CD4-positive, alpha-beta memory T cell (primary cell): ENCODE measurements around the gene REEP3. TPM values are rescaled to one million over a fixed set of nuclear protein-coding genes. Genes with fewer than 3 reads are reported as not detected.

Source experiments
- CTCF ChIA-PET: fragments of 350-600 bp; sonication (Branson Sonifier 250); formaldehyde crosslinking; loops from one replicate; lab custom pipeline; 2021; ENCODE audit warnings: inconsistent platforms; ENCODE audit not compliant: partially characterized antibody; lab: Charles Lee
- POLR2A ChIA-PET: fragments of 350-600 bp; sonication (Branson Sonifier 250); formaldehyde crosslinking; loops from one replicate; lab custom pipeline; 2021; ENCODE audit not compliant: partially characterized antibody; lab: Charles Lee
- DNase-seq, 5 donors: peaks; one replicate each; pipeline versions ENCODE4 v3.0.0 to v3.0.0-alpha.2; 2020 to 2022; ENCODE audit warnings: mixed read lengths in 1 of 5
- H3K27ac ChIP-seq: one replicate; pipeline ENCODE4 v1.7.0; 2013; ENCODE audit warnings: low read depth, low read length
- H3K27me3 ChIP-seq: 2 replicates; pipeline ENCODE4 v1.7.0; 2013; ENCODE audit warnings: mild to moderate bottlenecking, low read length, moderate library complexity; ENCODE audit not compliant: insufficient read depth
- H3K36me3 ChIP-seq: 2 replicates; pipeline ENCODE4 v1.7.0; 2013; ENCODE audit warnings: mild to moderate bottlenecking, low read length, moderate library complexity; ENCODE audit not compliant: insufficient read depth
- H3K4me1 ChIP-seq: 2 replicates; pipeline ENCODE4 v1.7.0; 2013; ENCODE audit warnings: mild to moderate bottlenecking, low read length, moderate library complexity; ENCODE audit not compliant: insufficient read depth
- H3K4me3 ChIP-seq, 2 donors: one replicate each; pipeline ENCODE4 v1.7.0; 2013; ENCODE audit warnings: low read length in 2 of 2, mild to moderate bottlenecking in 1 of 2
- H3K9me3 ChIP-seq, 2 donors: one replicate each; pipeline ENCODE4 v1.7.0; 2013; ENCODE audit warnings: low read length in 2 of 2, control low read depth in 1 of 2; ENCODE audit not compliant: control insufficient read depth in 1 of 2
- H3K27ac Mint-ChIP-seq, 7 donors: one replicate each; pipeline ENCODE4 v1.8.0; 2020 to 2021; ENCODE audit warnings: mixed read lengths in 7 of 7, mild to moderate bottlenecking in 6 of 7, inconsistent platforms in 3 of 7, moderate library complexity in 3 of 7
- H3K27me3 Mint-ChIP-seq, 2 donors: one replicate each; pipeline ENCODE4 v1.8.0; 2020 to 2021; ENCODE audit warnings: mixed read lengths in 2 of 2
- H3K36me3 Mint-ChIP-seq, 2 donors: one replicate each; pipeline ENCODE4 v1.8.0; 2020 to 2021; ENCODE audit warnings: mixed read lengths in 2 of 2, inconsistent platforms in 1 of 2, mild to moderate bottlenecking in 1 of 2
- H3K4me1 Mint-ChIP-seq, 4 donors: one replicate each; pipeline ENCODE4 v1.8.0; 2020 to 2021; ENCODE audit warnings: mixed read lengths in 4 of 4, mild to moderate bottlenecking in 1 of 4
- H3K4me3 Mint-ChIP-seq, 8 donors: one replicate each; pipeline ENCODE4 v1.8.0; 2020 to 2021; ENCODE audit warnings: mixed read lengths in 8 of 8, mild to moderate bottlenecking in 7 of 8, moderate library complexity in 6 of 8, inconsistent platforms in 3 of 8
- H3K9me3 Mint-ChIP-seq, 8 donors: one replicate each; pipeline ENCODE4 v1.8.0; 2020 to 2021; ENCODE audit warnings: mixed read lengths in 8 of 8, mild to moderate bottlenecking in 5 of 8, inconsistent platforms in 3 of 8, moderate library complexity in 1 of 8
- intact Hi-C: fragments of 100-400 bp; cut with micrococcal nuclease; formaldehyde crosslinking; loops from one replicate; pipeline ENCODE4 v1.15.1; 2023
- polyA plus RNA-seq, 2 donors: library from polyadenylated mRNA; unstranded; fragments of 300-500 nt; fragmentation: Illumina TruSeq; gene quantifications; one replicate each; pipeline ENCODE4 v1.2.3, GENCODE V29; 2021
- total RNA-seq, 2 experiments: library from RNA; stranded (reverse); gene quantifications; one replicate each; pipeline ENCODE4 v1.2.3, GENCODE V29; 2021

REEP3 gene
- total and polyA plus RNA-seq, 4 experiments from 2014 or later = 15.3 to 23.8 (median 18.7) TPM

DNA sequence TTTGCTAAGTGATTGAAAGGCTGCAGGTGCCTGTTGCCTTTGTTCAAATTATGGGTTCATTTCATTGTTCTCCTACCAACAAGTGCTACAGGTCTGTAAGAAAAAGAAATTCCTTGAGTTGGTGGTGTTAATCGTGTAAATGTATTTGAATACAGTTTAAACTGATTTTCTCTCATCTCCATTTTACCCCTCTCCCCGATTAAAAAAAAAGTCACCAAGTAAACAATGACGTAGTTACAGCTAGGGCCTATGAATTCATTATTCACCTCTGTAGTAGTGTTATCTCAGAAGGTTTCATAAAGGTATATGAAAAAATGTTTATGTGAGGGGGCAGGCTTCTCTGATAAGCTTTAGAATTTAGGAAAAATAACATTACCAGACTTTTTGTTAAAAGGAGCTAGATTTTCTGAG lies 1.1 kb downstream of the REEP3 start:
- Mint-ChIP-seq H3K9me3 (no peaks in the 10 kb centered on the region), H3K27ac (peak overlapping the region; percentile 89 to 96 (median 94)), H3K4me3 (peak overlapping the region; percentile 80 to 93 (median 86)), H3K27me3 (no peaks in the 10 kb centered on the region), H3K36me3 (peaks cover 3 to 12% of the 10 kb centered on the region in 2 donors), H3K4me1 (peaks cover 43 to 78% (median 64%) of the 10 kb centered on the region in 4 donors)
- Histone ChIP-seq H3K36me3 (no peaks in the 10 kb centered on the region), H3K4me1 (peaks cover 57% of the 10 kb centered on the region), H3K4me3 (peak overlapping the region; percentile 79 to 92), H3K27ac (peak overlapping the region; percentile 78), H3K27me3 (no peaks in the 10 kb centered on the region), H3K9me3 (no peaks in the 10 kb centered on the region)
- POLR2A ChIA-PET = interaction anchor here (0.6 to 3.9 kb wide), 17 partner anchors 10 to 1475 kb away, joined by 3 to 58 read pairs (median 4); partner anchors contain the start of genes JMJD1C and NRBF2
- intact Hi-C loops = loop anchor here (1.0 kb wide), 2 partner anchors 107 to 254 kb away; no protein-coding TSS in a partner anchor
- DNase-seq = peak in 4 of 5 donors; percentile 45 to 65 (median 58)
- CTCF ChIA-PET = interaction anchor here (1.0 to 3.5 kb wide), 7 partner anchors 10 to 306 kb away, joined by 3 to 16 read pairs (median 4); no protein-coding TSS in a partner anchor

DNA sequence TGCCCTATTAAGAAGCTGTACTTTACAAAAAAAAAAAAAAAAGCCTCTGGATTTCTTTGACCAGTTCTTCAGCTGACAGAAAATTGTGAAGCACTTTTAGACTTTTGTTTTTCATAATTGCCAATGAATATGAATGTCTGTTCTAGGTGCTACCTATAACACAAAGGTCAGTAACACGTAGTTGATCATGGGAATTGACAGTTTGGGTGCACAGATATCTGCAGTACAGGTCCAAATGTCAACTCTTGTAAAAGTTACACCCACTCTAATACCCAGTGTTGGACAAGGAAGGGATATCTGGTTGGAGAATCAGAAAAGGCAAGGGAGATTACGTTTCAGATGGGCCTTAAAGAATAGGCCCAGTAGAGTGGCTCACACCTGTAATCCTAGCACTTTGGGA lies 1.8 kb downstream of the REEP3 start:
- Histone ChIP-seq H3K27me3 (no peaks in the 10 kb centered on the region), H3K36me3 (no peaks in the 10 kb centered on the region), H3K9me3 (no peaks in the 10 kb centered on the region), H3K4me3 (no peak overlapping the region), H3K4me1 (peaks cover 51% of the 10 kb centered on the region), H3K27ac (peak overlapping the region; percentile 78)
- Mint-ChIP-seq H3K9me3 (peaks cover 0 to 2% (median 0%) of the 10 kb centered on the region in 8 donors), H3K27me3 (no peaks in the 10 kb centered on the region), H3K4me1 (peaks cover 44 to 77% (median 64%) of the 10 kb centered on the region in 4 donors), H3K4me3 (peak overlapping the region in 7 of 8 donors; percentile 80 to 93 (median 86)), H3K36me3 (peaks cover 3 to 14% of the 10 kb centered on the region in 2 donors), H3K27ac (peak overlapping the region; percentile 89 to 96 (median 94))
- intact Hi-C loops = loop anchor here (1.0 kb wide), 2 partner anchors 106 to 255 kb away; no protein-coding TSS in a partner anchor
- POLR2A ChIA-PET = interaction anchor here (0.6 to 3.9 kb wide), 13 partner anchors 10 to 1476 kb away, joined by 3 to 58 read pairs (median 5); partner anchors contain the start of genes JMJD1C and NRBF2
- CTCF ChIA-PET = interaction anchor here (1.0 to 3.5 kb wide), 6 partner anchors 9 to 307 kb away, joined by 3 to 16 read pairs (median 6); no protein-coding TSS in a partner anchor
- DNase-seq = no peak

DNA sequence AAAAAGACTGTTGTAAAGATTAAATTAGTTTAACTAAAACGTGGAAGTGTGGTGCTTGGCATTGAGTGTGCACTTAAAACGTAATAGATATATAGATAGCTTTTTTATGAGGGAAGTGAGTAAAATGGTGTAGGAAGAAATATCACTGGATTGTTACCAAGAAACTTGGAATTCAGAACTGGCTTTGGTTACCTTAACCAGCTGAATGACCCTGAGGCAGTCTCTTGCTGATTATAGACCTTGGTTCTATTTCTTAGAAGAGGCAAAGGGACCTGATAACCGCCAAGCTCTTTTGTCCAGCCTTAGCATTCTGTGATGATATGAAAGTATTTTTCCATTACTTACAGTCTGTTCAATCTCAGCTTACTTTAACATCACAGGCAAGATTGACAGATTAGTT lies 3.8 kb downstream of the REEP3 start:
- H3K4me3 Mint-ChIP-seq = no peak overlapping the region
- no peak for DNase-seq
- peaks cover 0 to 2% (median 0%) of the 10 kb centered on the region in 8 donors for H3K9me3 Mint-ChIP-seq
- no peaks in the 10 kb centered on the region for H3K27me3 ChIP-seq
- no peaks in the 10 kb centered on the region for H3K9me3 ChIP-seq
- ChIA-PET CTCF (interaction anchor here (0.6 to 1.0 kb wide), 2 partner anchors 19 to 106 kb away, joined by 3 to 4 read pairs; no protein-coding TSS in a partner anchor), POLR2A (interaction anchor here (0.6 to 0.8 kb wide), 2 partner anchors 307 to 326 kb away, joined by 3 to 4 read pairs; no protein-coding TSS in a partner anchor)
- H3K4me1 ChIP-seq = peaks cover 40% of the 10 kb centered on the region
- peaks cover 13 to 19% of the 10 kb centered on the region in 2 donors for H3K36me3 Mint-ChIP-seq
- H3K27ac ChIP-seq = no peak overlapping the region
- H3K4me1 Mint-ChIP-seq = peaks cover 32 to 66% (median 55%) of the 10 kb centered on the region in 4 donors
- no peaks in the 10 kb centered on the region for H3K36me3 ChIP-seq
- intact Hi-C loops = no loop called here
- peak overlapping the region in 2 of 7 donors; percentile 3 to 29 for H3K27ac Mint-ChIP-seq
- no peaks in the 10 kb centered on the region for H3K27me3 Mint-ChIP-seq
- H3K4me3 ChIP-seq = no peak overlapping the region

DNA sequence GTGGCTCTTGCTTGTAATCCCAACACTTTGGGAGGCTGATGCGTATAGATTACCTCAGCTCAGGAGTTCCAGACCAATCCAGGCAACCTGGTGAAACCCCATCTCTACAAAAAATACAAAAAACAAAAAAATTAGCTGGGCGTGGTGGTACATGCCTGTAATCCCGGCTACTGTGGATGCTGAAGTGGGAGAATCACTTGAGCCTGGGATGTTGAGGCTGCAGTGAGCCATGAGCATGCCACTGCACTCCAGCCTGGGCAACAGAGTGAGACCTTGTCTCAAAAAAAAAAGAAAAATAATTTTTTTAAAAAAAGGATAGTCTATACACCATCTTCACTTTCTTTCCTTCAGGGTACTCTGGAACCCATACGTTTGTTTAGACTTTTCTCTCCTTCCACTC lies 6.2 kb downstream of the REEP3 start:
- Histone ChIP-seq H3K27ac (no peak overlapping the region), H3K4me3 (no peak overlapping the region), H3K4me1 (peaks cover 26% of the 10 kb centered on the region), H3K9me3 (no peaks in the 10 kb centered on the region), H3K36me3 (no peaks in the 10 kb centered on the region), H3K27me3 (no peaks in the 10 kb centered on the region)
- CTCF ChIA-PET = no interaction called here
- Mint-ChIP-seq H3K4me3 (no peak overlapping the region), H3K36me3 (peaks cover 10 to 13% of the 10 kb centered on the region in 2 donors), H3K27ac (no peak overlapping the region), H3K4me1 (peaks cover 30 to 52% (median 44%) of the 10 kb centered on the region in 4 donors), H3K27me3 (no peaks in the 10 kb centered on the region), H3K9me3 (peaks cover 0 to 2% (median 0%) of the 10 kb centered on the region in 8 donors)
- DNase-seq = no peak
- POLR2A ChIA-PET = interaction anchor here (1.0 kb wide), 1 partner anchor 62 kb away, joined by 3 read pairs; no protein-coding TSS in a partner anchor
- intact Hi-C loops = no loop called here

DNA sequence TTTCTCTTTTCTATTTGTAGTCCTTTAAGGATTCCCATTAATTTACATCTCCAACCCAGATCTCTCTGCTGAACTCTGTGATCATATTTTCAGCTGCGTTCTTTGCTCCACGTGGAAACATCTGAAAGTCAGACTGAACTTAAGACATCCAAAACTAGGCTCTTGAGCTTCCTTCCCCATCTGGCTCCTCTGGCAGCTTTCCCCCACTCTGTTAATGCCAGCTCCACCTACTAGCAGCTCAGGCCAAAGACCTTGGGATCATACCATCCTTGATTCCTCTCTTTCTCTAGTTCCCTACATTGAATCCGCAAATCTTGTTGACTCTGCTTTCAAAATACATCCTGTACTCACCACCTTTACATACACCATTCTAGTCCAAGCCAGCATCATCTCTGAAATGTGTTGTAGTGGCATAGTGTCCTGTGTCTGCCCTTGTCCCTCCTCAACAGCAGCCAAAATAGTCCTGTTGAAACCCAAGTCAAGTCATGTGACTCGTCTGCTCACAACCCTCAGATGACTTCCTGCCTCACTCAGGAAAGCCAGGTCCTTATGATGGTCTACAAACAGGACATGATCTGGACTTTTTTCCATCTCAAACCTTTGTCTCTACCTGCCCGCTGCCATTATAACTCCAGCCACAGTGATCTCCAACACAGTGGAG lies 7.0 kb downstream of the REEP3 start:
- CTCF ChIA-PET = no interaction called here

DNA sequence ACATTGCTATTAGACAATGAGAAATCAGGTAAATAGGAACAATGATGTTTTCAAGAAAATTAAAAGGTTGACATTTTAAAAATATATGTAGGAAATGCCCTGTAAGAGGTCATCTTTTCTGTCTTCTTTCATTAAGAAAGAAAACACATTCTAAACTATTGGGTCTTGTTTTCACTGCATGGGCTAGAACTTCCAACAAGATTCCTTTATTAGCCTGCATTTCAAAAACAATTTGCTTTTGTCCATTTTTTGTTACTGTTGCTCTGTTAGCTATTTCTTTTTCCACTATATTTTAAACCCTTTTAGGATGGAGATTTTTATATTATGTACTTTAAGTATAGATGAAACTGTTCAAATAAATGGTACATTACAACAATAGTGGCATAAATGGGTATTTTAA lies 9.2 kb downstream of the REEP3 start:
- no peak overlapping the region for H3K4me3 Mint-ChIP-seq
- H3K27ac Mint-ChIP-seq = no peak overlapping the region
- ChIA-PET CTCF (no interaction called here), POLR2A (no interaction called here)
- no peak for DNase-seq
- peaks cover 5% of the 10 kb centered on the region for H3K4me1 ChIP-seq
- H3K4me3 ChIP-seq = no peak overlapping the region
- intact Hi-C loops = no loop called here
- H3K27me3 Mint-ChIP-seq = no peaks in the 10 kb centered on the region
- peaks cover 16 to 45% (median 31%) of the 10 kb centered on the region in 4 donors for H3K4me1 Mint-ChIP-seq
- peaks cover 0 to 2% (median 0%) of the 10 kb centered on the region in 8 donors for H3K9me3 Mint-ChIP-seq
- peaks cover 8 to 10% of the 10 kb centered on the region in 2 donors for H3K36me3 Mint-ChIP-seq
- H3K27ac ChIP-seq = no peak overlapping the region
- no peaks in the 10 kb centered on the region for H3K27me3 ChIP-seq
- H3K36me3 ChIP-seq = no peaks in the 10 kb centered on the region
- H3K9me3 ChIP-seq = no peaks in the 10 kb centered on the region

More for the DNA sequence above, 7.0 kb downstream of the REEP3 start:
- Mint-ChIP-seq H3K27me3 (no peaks in the 10 kb centered on the region), H3K4me1 (peaks cover 24 to 51% (median 42%) of the 10 kb centered on the region in 4 donors), H3K4me3 (peak overlapping the region in 2 of 8 donors; percentile 2 to 11), H3K36me3 (peaks cover 8 to 13% of the 10 kb centered on the region in 2 donors), H3K27ac (peak overlapping the region in 4 of 7 donors; percentile 0 to 40 (median 22)), H3K9me3 (peaks cover 0 to 2% (median 0%) of the 10 kb centered on the region in 8 donors)
- Histone ChIP-seq H3K4me1 (peaks cover 18% of the 10 kb centered on the region), H3K27me3 (no peaks in the 10 kb centered on the region), H3K9me3 (no peaks in the 10 kb centered on the region), H3K27ac (no peak overlapping the region), H3K36me3 (no peaks in the 10 kb centered on the region), H3K4me3 (no peak overlapping the region)
- POLR2A ChIA-PET = interaction anchor here (1.0 kb wide), 1 partner anchor 63 kb away, joined by 3 read pairs; no protein-coding TSS in a partner anchor
- intact Hi-C loops = no loop called here
- DNase-seq = no peak

DNA sequence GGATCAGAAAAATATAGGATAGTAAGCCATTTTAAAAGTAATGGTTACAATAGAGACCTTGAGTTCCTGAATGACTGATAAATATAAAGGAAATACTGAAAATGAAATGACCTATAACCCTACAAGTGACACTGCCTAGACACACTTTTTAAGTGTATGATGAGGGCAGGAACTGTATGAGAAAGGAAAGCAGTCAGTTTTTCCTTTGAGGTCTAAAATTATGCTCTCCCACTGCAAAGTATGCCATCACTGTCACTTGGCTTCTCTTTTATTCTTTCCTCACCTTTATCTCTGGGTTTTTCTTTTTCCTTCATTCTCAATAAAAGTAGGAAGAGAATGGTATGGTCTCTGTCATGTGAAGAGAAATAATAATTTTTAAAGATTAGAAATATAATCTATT lies 13.5 kb downstream of the REEP3 start:
- ChIA-PET POLR2A (no interaction called here), CTCF (interaction anchor here (0.6 kb wide), 1 partner anchor 99 kb away, joined by 5 read pairs; no protein-coding TSS in a partner anchor)
- no peak overlapping the region for H3K4me3 ChIP-seq
- intact Hi-C loops = no loop called here
- no peak overlapping the region for H3K27ac ChIP-seq
- Mint-ChIP-seq H3K36me3 (no peaks in the 10 kb centered on the region), H3K9me3 (no peaks in the 10 kb centered on the region), H3K27me3 (no peaks in the 10 kb centered on the region), H3K4me1 (peaks cover 3 to 27% (median 14%) of the 10 kb centered on the region in 4 donors), H3K27ac (peak overlapping the region in 2 of 7 donors; percentile 7 to 25), H3K4me3 (no peak overlapping the region)
- no peaks in the 10 kb centered on the region for H3K9me3 ChIP-seq
- H3K27me3 ChIP-seq = no peaks in the 10 kb centered on the region
- H3K36me3 ChIP-seq = no peaks in the 10 kb centered on the region
- no peak for DNase-seq
- no peaks in the 10 kb centered on the region for H3K4me1 ChIP-seq
